22Rv1 (cell line): ENCODE results near the gene CISH.

Source experiments
- H3K27ac ChIP-seq: fragments of 450-650 bp; 2 replicates; pipeline ENCODE4 v1.5.1; 2017
- ZFX ChIP-seq: fragments of 450-650 bp; IDR thresholded peaks from 2 replicates; pipeline ENCODE4 v1.6.1; 2017; ENCODE audit warnings: antibody characterized with exemption, borderline replicate concordance
- TF ChIP-seq, protein P1 (sequence below): fragments of 450-650 bp; IDR thresholded peaks from 2 replicates; pipeline ENCODE4 v1.5.1; 2017; ENCODE audit warnings: mild to moderate bottlenecking

The CISH gene

GRCh38 chr3:50637945-50638344 lies 26.4 kb upstream of the CISH start:
- no peak overlapping the region for H3K27ac ChIP-seq
- TF ChIP-seq, protein P1, sequence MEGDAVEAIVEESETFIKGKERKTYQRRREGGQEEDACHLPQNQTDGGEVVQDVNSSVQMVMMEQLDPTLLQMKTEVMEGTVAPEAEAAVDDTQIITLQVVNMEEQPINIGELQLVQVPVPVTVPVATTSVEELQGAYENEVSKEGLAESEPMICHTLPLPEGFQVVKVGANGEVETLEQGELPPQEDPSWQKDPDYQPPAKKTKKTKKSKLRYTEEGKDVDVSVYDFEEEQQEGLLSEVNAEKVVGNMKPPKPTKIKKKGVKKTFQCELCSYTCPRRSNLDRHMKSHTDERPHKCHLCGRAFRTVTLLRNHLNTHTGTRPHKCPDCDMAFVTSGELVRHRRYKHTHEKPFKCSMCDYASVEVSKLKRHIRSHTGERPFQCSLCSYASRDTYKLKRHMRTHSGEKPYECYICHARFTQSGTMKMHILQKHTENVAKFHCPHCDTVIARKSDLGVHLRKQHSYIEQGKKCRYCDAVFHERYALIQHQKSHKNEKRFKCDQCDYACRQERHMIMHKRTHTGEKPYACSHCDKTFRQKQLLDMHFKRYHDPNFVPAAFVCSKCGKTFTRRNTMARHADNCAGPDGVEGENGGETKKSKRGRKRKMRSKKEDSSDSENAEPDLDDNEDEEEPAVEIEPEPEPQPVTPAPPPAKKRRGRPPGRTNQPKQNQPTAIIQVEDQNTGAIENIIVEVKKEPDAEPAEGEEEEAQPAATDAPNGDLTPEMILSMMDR, result no peak
- no peak for TF ChIP-seq ZFX

DNA sequence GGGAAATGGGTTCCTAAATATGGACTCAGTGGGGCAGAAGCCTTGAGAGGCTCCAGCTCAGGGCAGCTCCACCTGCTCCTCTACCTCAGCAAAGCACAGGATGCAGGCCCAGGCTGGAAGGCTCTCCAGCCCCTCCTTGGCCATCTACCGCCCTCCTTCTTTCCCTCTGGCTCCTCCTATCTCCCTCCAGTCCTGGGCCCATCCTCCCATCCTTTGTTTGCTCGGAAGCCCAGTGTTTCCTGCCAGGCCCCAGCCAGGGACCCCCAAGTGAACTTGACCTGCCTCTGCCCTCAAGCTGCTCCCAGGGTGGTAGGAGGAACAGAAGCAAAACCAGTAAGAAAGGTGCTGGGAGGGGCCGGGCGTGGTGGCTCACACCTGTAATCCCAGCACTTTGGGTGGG lies 25.4 kb upstream of the CISH start:
- H3K27ac ChIP-seq, result no peak overlapping the region
- no peak for TF ChIP-seq ZFX
- TF ChIP-seq, protein P1, result no peak

- H3K27ac ChIP-seq, result no peak overlapping the region
- TF ChIP-seq, protein P1, result no peak
- TF ChIP-seq ZFX, result no peak
Observed at GRCh38 chr3:50635066-50635465, 23.5 kb upstream of the CISH start.

DNA sequence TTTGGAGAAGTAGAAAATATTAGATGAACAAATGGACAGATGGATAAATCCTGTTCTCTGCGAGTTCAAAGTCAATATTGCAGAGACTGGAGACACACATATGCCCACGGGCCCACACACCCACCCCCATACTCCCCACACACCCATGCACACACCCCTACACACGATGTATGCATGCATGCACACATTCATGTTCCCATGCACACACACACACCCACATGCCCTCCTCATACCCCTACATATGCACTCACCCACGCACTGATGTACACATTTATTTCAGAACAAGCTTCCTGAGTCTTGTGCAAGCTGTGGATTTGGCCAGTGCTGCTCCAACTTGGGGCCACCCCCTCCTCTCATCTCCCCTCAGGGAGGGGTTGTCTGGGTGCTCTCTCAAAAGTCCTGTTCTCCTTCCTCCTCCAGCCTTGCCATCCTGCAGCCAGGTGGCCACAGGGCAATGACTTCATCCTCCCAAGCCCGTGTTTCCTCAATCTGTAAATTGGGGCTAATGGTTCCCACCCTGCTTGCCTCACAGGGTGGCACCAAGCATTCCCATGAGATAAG lies 21.7 kb upstream of the CISH start:
- no peak overlapping the region for H3K27ac ChIP-seq
- TF ChIP-seq, protein P1, result no peak
- TF ChIP-seq ZFX, result no peak

DNA sequence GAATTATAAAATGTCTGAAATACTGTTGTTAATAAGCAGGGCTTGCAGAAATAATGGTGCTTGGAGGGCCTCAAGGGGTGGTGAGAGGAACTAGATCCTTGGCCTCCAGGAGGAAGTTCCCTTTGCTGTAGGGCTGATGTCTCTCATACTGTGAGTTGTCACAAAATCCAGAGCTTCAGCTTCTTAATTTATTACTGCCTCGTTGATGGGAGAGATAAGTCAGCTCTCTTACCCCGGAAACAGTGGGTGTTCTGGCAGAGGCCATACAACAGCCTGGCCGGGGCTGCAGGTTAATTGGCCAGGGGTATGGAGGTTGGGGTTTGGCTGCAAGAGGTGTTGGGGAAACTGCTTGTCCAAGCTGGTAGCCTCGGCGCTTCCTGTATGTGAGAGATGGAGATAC lies 20.9 kb upstream of the CISH start:
- no peak overlapping the region for H3K27ac ChIP-seq
- no peak for TF ChIP-seq ZFX
- TF ChIP-seq, protein P1, result no peak

- no peak for TF ChIP-seq ZFX
- TF ChIP-seq, protein P1, result no peak
- no peak overlapping the region for H3K27ac ChIP-seq
Observed at GRCh38 chr3:50630877-50631276, 19.3 kb upstream of the CISH start.

DNA sequence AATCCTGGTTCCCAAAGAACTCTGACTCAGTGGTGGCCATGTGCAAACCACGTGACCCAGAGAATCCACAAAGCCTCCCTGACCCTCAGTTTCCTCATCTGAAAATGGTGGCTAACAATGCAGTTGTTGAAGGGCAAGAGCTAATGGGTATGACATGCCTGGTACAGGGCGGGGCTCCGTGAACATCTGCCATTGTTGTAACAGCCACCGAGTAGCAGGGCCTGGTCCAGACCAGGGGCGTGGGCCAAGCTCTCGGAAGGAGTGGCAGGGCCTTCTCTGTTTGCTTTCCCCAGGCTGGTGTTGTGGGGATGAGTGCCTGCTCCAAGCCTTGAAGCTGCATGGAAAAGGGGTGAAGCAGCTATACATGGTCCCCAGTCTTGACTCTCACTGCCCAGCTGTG lies 18.8 kb upstream of the CISH start:
- no peak overlapping the region for H3K27ac ChIP-seq
- TF ChIP-seq, protein P1, result no peak
- no peak for TF ChIP-seq ZFX
